Measurements from ENCODE around the gene OR56A5. TPM values are rescaled to one million over a fixed set of nuclear protein-coding genes. Genes with fewer than 3 reads are reported as not detected.

The OR56A5 gene, protein sequence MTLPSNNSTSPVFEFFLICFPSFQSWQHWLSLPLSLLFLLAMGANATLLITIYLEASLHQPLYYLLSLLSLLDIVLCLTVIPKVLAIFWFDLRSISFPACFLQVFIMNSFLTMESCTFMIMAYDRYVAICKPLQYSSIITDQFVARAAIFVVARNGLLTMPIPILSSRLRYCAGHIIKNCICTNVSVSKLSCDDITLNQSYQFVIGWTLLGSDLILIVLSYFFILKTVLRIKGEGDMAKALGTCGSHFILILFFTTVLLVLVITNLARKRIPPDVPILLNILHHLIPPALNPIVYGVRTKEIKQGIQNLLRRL
- not detected for total RNA-seq

GRCh38 chr11:5968394-5968793 is at the start of gene OR56A5:
OR56A5 (minus strand) TSS chr11:5968494; CDS start chr11:5968494, 0 bp downstream.

GRCh38 chr11:6006846-6007245 is 38.6 kb upstream of the OR56A5 start, which contains the start of gene OR56A4:
OR56A4 (minus strand) TSS chr11:6006946; CDS start chr11:6002992, 3,954 bp downstream.

GRCh38 chr11:5986885-5987284 is 18.6 kb upstream of the OR56A5 start, which contains the start of gene OR52L1:
OR52L1 (minus strand) TSS chr11:5986985; CDS start chr11:5986930, 55 bp downstream.

GRCh38 chr11:5941951-5942350 is 26.3 kb downstream of the OR56A5 start, which contains the start of gene OR56A3:
OR56A3 (plus strand) TSS chr11:5942251; CDS start chr11:5947347, 5,096 bp downstream.

Small RNAs within 50 kb of the gene (small RNA-seq; reads per million reads assigned to genes)
- 0 reads per million in 2 donors for gene RNA5SP329

Other genes with a start within 250 kb of the OR56A5 start
- not detected for gene OR56B1, start 232.0 kb downstream of the OR56A5 start, total RNA-seq
- not detected for gene OR52N4, start 214.3 kb downstream of the OR56A5 start, total RNA-seq
- gene OR52N5, start 185.1 kb downstream of the OR56A5 start, total RNA-seq = not detected
- not detected for gene OR52N1, start 177.2 kb downstream of the OR56A5 start, total RNA-seq
- gene OR52N2, start 159.6 kb downstream of the OR56A5 start, total RNA-seq = not detected
- gene OR52E6, start 126.6 kb downstream of the OR56A5 start, total RNA-seq = under 1 TPM in 1 of 2 donors, not detected in 1; 0.69 TPM
- not detected for gene OR52E8, start 110.8 kb downstream of the OR56A5 start, total RNA-seq
- not detected for gene OR52E4, start 87.9 kb downstream of the OR56A5 start, total RNA-seq
- not detected for gene OR52E5, start 75.3 kb downstream of the OR56A5 start, total RNA-seq
- gene OR56A3, start 26.2 kb downstream of the OR56A5 start, total RNA-seq = not detected
- gene OR52L1, start 18.5 kb upstream of the OR56A5 start, total RNA-seq = not detected
- gene OR56A4, start 38.5 kb upstream of the OR56A5 start, total RNA-seq = not detected
- gene OR56A1, start 62.3 kb upstream of the OR56A5 start, total RNA-seq = not detected
- not detected for gene OR56B4, start 139.2 kb upstream of the OR56A5 start, total RNA-seq
- gene OR52B2, start 201.8 kb upstream of the OR56A5 start, total RNA-seq = not detected
- not detected for gene OR52W1, start 230.7 kb upstream of the OR56A5 start, total RNA-seq
- gene C11orf42, start 237.1 kb upstream of the OR56A5 start, total RNA-seq = not detected

Measured in melanocyte of skin (primary cell).